OCI-LY3 (cell line): ENCODE data around the gene ADRB2.

Experiments used
- H2AFZ ChIP-seq: fragments of 200-600, 300-600 bp; shearing (Covaris generic); 2 replicates; pipeline ENCODE4 v1.6.0; 2014; ENCODE audit warnings: antibody characterized with exemption, low read depth, low read length
- H3K27ac ChIP-seq: fragments of 200-600, 300-600 bp; sonication (generic); 2 replicates; pipeline ENCODE4 v1.5.1; 2014; ENCODE audit warnings: mild to moderate bottlenecking, low read length, moderate library complexity, mixed read lengths
- H3K27me3 ChIP-seq: fragments of 200-600, 300-600 bp; sonication (generic); 2 replicates; pipeline ENCODE4 v1.6.1; 2014; ENCODE audit warnings: low read depth, low read length, mixed read lengths
- H3K36me3 ChIP-seq: fragments of 200-600, 300-600 bp; sonication (generic); replicated peaks from 2 replicates; pipeline ENCODE3; 2014; ENCODE audit warnings: low read depth, low read length, mixed read lengths
- H3K4me1 ChIP-seq: fragments of 300-600, 200-600 bp; sonication (generic); 2 replicates; pipeline ENCODE4 v1.6.1; 2014; ENCODE audit warnings: low read length, mixed read lengths
- H3K4me2 ChIP-seq: fragments of 200-600, 300-600 bp; sonication (generic); 2 replicates; pipeline ENCODE4 v1.6.1; 2014; ENCODE audit warnings: low read length, mixed read lengths
- H3K4me3 ChIP-seq: fragments of 300-600, 200-600 bp; sonication (generic); 2 replicates; pipeline ENCODE4 v1.5.1; 2014; ENCODE audit warnings: antibody characterized with exemption, mild to moderate bottlenecking, low read length, moderate library complexity
- H3K79me2 ChIP-seq: fragments of 300-600, 200-600 bp; shearing (Covaris generic); 2 replicates; pipeline ENCODE4 v1.6.1; 2014; ENCODE audit warnings: mild to moderate bottlenecking, low read length, mixed read lengths
- H3K9ac ChIP-seq: fragments of 300-600, 200-600 bp; shearing (Covaris generic); 2 replicates; pipeline ENCODE4 v1.6.0; 2014; ENCODE audit warnings: mild to moderate bottlenecking, low read length, moderate library complexity
- H3K9me3 ChIP-seq: fragments of 200-600, 300-600 bp; shearing (Covaris generic); 2 replicates; pipeline ENCODE4 v1.6.1; 2014; ENCODE audit warnings: low read length, mixed read lengths; ENCODE audit not compliant: insufficient read depth
- H4K20me1 ChIP-seq: fragments of 200-600, 300-600 bp; sonication (generic); 2 replicates; pipeline ENCODE4 v1.6.1; 2016; ENCODE audit warnings: low read length, mixed read lengths; ENCODE audit not compliant: insufficient read depth
- EZH2phosphoT487 ChIP-seq: fragments of 200-600 bp; shearing (Covaris generic); IDR thresholded peaks from 2 replicates; pipeline ENCODE4 v1.6.1; 2018; ENCODE audit warnings: antibody characterized with exemption, mixed run types, low read depth
- TF ChIP-seq, protein P1 (sequence below): fragments of 200-600, 300-600 bp; sonication (generic); IDR thresholded peaks from 2 replicates; pipeline ENCODE4 v1.5.1; 2014; ENCODE audit warnings: antibody characterized with exemption, low read length, low read depth

The ADRB2 gene

DNA sequence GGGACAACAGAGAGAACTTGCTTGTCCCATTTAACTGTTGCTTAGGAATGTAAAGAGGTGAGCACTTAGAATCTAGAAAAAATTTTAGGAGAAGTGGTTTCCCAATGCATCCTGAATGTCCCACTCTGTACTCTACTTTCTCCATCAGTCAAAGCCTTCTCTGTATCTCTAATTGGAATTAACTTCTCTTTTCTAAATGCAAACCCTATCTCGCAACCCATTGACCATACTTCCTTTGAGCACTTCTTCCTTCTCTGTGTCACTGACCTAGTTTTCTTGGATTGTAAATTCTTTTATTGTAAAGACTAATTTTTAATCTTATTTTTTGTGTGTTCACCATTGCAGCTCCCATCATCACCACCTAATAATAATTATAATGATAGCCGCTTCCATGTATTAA lies 33.3 kb downstream of the ADRB2 start:
- Histone ChIP-seq H3K36me3 (no peaks in the 10 kb centered on the region), H3K4me3 (no peak overlapping the region), H3K9me3 (no peaks in the 10 kb centered on the region), H3K79me2 (no peaks in the 10 kb centered on the region), H4K20me1 (no peaks in the 10 kb centered on the region), H2AFZ (no peak overlapping the region), H3K4me2 (no peak overlapping the region), H3K27me3 (peaks cover 3% of the 10 kb centered on the region; the same call in 1 of the 2 replicates), H3K4me1 (no peaks in the 10 kb centered on the region), H3K9ac (no peak overlapping the region), H3K27ac (no peak overlapping the region)
- TF ChIP-seq, protein P1, sequence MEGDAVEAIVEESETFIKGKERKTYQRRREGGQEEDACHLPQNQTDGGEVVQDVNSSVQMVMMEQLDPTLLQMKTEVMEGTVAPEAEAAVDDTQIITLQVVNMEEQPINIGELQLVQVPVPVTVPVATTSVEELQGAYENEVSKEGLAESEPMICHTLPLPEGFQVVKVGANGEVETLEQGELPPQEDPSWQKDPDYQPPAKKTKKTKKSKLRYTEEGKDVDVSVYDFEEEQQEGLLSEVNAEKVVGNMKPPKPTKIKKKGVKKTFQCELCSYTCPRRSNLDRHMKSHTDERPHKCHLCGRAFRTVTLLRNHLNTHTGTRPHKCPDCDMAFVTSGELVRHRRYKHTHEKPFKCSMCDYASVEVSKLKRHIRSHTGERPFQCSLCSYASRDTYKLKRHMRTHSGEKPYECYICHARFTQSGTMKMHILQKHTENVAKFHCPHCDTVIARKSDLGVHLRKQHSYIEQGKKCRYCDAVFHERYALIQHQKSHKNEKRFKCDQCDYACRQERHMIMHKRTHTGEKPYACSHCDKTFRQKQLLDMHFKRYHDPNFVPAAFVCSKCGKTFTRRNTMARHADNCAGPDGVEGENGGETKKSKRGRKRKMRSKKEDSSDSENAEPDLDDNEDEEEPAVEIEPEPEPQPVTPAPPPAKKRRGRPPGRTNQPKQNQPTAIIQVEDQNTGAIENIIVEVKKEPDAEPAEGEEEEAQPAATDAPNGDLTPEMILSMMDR = no peak
- TF ChIP-seq EZH2phosphoT487 = no peak

DNA sequence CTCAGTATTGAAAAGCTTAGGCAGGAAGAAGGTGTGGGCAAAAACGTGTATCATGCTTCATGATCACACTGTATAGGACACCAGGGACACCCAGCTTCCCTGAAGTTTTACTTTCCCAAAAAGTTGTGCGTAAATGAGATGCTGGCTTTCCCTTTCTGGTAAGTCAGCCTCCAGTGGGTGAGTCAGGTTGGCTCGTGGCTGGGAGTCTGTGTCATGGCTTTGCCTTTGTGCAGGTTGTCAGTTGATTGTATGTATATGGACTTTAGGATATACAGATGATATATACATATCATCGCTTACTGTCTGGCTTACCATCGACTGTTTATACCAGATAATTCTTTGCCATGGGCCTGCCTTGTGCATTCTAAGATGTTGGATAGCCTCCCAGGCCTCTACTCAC lies 34.2 kb downstream of the ADRB2 start:
- Histone ChIP-seq H3K36me3 (no peaks in the 10 kb centered on the region), H3K9me3 (no peaks in the 10 kb centered on the region), H3K9ac (no peak overlapping the region), H3K4me3 (no peak overlapping the region), H3K27me3 (peaks cover 3% of the 10 kb centered on the region; the same call in 1 of the 2 replicates), H3K4me2 (no peak overlapping the region), H2AFZ (no peak overlapping the region), H3K4me1 (no peaks in the 10 kb centered on the region), H4K20me1 (no peaks in the 10 kb centered on the region), H3K79me2 (no peaks in the 10 kb centered on the region), H3K27ac (no peak overlapping the region)
- TF ChIP-seq EZH2phosphoT487 = no peak
- TF ChIP-seq, protein P1 = no peak

DNA sequence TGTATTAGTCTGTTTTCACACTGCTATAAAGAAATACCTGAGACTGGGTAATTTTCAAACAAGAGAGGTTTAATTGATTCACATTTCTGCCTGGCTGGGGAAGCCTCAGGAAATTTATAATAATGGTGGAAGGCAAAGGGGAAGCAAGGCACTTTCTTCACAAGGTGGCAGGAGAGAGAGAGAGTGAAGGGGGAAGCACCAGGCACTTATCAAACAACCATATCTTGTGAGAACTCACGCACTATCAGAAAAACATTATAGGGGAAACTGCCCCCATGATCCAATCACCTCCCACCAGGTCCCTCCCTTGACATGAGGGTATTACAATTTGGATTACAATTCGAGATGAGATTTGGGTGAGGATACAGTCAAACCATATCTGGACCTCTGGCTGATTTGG lies 34.7 kb downstream of the ADRB2 start:
- no peaks in the 10 kb centered on the region for H4K20me1 ChIP-seq

DNA sequence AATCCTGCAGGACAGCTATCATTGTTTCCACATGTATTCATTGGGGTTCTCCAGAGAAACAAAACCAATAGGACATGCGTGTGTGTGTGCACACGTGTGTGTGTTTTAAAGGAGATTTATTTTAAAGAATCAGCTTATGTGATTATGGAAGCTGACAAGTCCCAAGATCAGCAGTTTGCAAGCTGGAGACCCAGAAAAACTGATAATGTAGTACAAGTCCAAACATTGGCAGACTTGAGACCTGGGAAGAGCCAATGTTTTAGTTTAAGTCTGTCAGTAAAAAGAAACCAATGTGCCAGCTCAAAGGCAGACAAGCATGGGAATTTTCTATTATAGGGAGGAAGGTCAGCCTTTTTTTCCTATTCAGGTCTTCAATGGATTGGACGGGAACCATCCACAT lies 35.3 kb downstream of the ADRB2 start:
- Histone ChIP-seq H3K79me2 (no peaks in the 10 kb centered on the region), H3K9me3 (no peaks in the 10 kb centered on the region), H3K27me3 (peaks cover 3% of the 10 kb centered on the region; the same call in 1 of the 2 replicates), H3K4me2 (no peak overlapping the region), H3K36me3 (no peaks in the 10 kb centered on the region), H3K9ac (no peak overlapping the region), H3K4me1 (no peaks in the 10 kb centered on the region), H2AFZ (no peak overlapping the region), H4K20me1 (no peaks in the 10 kb centered on the region), H3K4me3 (no peak overlapping the region), H3K27ac (no peak overlapping the region)
- TF ChIP-seq, protein P1 = no peak
- no peak for TF ChIP-seq EZH2phosphoT487

More for the DNA sequence above, 34.7 kb downstream of the ADRB2 start:
- Histone ChIP-seq H3K4me1 (no peaks in the 10 kb centered on the region), H3K9me3 (no peaks in the 10 kb centered on the region), H3K4me2 (no peak overlapping the region), H3K9ac (no peak overlapping the region), H3K79me2 (no peaks in the 10 kb centered on the region), H2AFZ (no peak overlapping the region), H3K36me3 (no peaks in the 10 kb centered on the region), H3K27me3 (peaks cover 3% of the 10 kb centered on the region; the same call in 1 of the 2 replicates), H3K27ac (no peak overlapping the region), H3K4me3 (no peak overlapping the region)
- TF ChIP-seq, protein P1 = no peak
- no peak for TF ChIP-seq EZH2phosphoT487
